HT1080 (cell line): Measurements from ENCODE around the gene ALPK1. TPM values are rescaled to one million over a fixed set of nuclear protein-coding genes. Genes with fewer than 3 reads are reported as not detected.

Source experiments
- DNase-seq: peaks from one replicate; pipeline ENCODE4 v3.0.0-alpha.2; 2015; ENCODE audit warnings: low read depth
- total RNA-seq: library from RNA; depleted of rRNA; stranded (reverse); fragments of >200 nt; shearing (Covaris generic); gene quantifications from 2 replicates; pipeline ENCODE4 v1.2.3, GENCODE V29; 2014

Gene ALPK1
- total RNA-seq, 1 experiment from 2014 or later, result 3.7 TPM

- peak; percentile 58 for DNase-seq
These were observed 31.0 kb downstream of the ALPK1 start for GRCh38 chr4:112327965-112328733.

GRCh38 chr4:112328734-112329130, 31.6 kb downstream of the ALPK1 start:
- DNase-seq, result no peak

GRCh38 chr4:112329672-112330375, 32.7 kb downstream of the ALPK1 start:
- no peak for DNase-seq

- no peak for DNase-seq
These were observed 33.8 kb downstream of the ALPK1 start for GRCh38 chr4:112330921-112331320.

GRCh38 chr4:112332398-112332797, 35.2 kb downstream of the ALPK1 start:
- no peak for DNase-seq

- DNase-seq, result no peak
These were observed 42.9 kb downstream of the ALPK1 start for GRCh38 chr4:112340023-112340422.

GRCh38 chr4:112341033-112341432, 43.9 kb downstream of the ALPK1 start:
- no peak for DNase-seq

GRCh38 chr4:112343330-112344080, 46.3 kb downstream of the ALPK1 start:
- DNase-seq, result no peak

GRCh38 chr4:112348488-112349158, 51.5 kb downstream of the ALPK1 start:
- peak; percentile 36 for DNase-seq

GRCh38 chr4:112352736-112353135, 55.6 kb downstream of the ALPK1 start:
- DNase-seq, result no peak

GRCh38 chr4:112355662-112356061, 58.5 kb downstream of the ALPK1 start:
- DNase-seq, result no peak

GRCh38 chr4:112357453-112357852, 60.3 kb downstream of the ALPK1 start:
- no peak for DNase-seq

- DNase-seq, result no peak
These were observed 60.7 kb downstream of the ALPK1 start for GRCh38 chr4:112357897-112358296.

- DNase-seq, result no peak
These were observed 61.2 kb downstream of the ALPK1 start for GRCh38 chr4:112358415-112358814.

GRCh38 chr4:112358952-112359749, 62.0 kb downstream of the ALPK1 start:
- DNase-seq, result no peak

GRCh38 chr4:112361181-112361791, 64.1 kb downstream of the ALPK1 start:
- DNase-seq, result peak; percentile 87

GRCh38 chr4:112370466-112370865, 73.3 kb downstream of the ALPK1 start:
- DNase-seq, result no peak

GRCh38 chr4:112371361-112371760, 74.2 kb downstream of the ALPK1 start:
- no peak for DNase-seq

GRCh38 chr4:112374850-112375249, 77.7 kb downstream of the ALPK1 start:
- no peak for DNase-seq

GRCh38 chr4:112377171-112377570, 80.0 kb downstream of the ALPK1 start:
- no peak for DNase-seq
